H1 (cell line): Measurements from ENCODE around the gene PPFIBP2. TPM values are rescaled to one million over a fixed set of nuclear protein-coding genes. Genes with fewer than 3 reads are reported as not detected.

Experiments used
- BACH1 ChIP-seq: IDR thresholded peaks from 2 replicates; pipeline ENCODE4 v1.6.1; 2012; ENCODE audit warnings: low read length, improper control_type of control experiment
- BRCA1 ChIP-seq: IDR thresholded peaks from 2 replicates; pipeline ENCODE4 v1.6.1; 2012; ENCODE audit warnings: low read depth, low read length, improper control_type of control experiment
- CEBPB ChIP-seq: IDR thresholded peaks from 2 replicates; pipeline ENCODE4 v1.6.1; 2012; ENCODE audit warnings: low read depth, low read length
- CHD2 ChIP-seq: IDR thresholded peaks from 2 replicates; pipeline ENCODE4 v1.6.1; 2012; ENCODE audit warnings: low read length, improper control_type of control experiment
- HDAC2 ChIP-seq, 2 experiments: fragments of 300-600 bp in 1 of 2; sonication (generic) in 1 of 2; IDR thresholded peaks; 2 replicates each; pipeline ENCODE4 v1.6.1; 2011 to 2012; ENCODE audit warnings: low read depth in 2 of 2, low read length in 2 of 2, mild to moderate bottlenecking in 2 of 2, moderate library complexity in 2 of 2, borderline replicate concordance in 1 of 2, inconsistent platforms in 1 of 2
- NRF1 ChIP-seq: IDR thresholded peaks from 2 replicates; pipeline ENCODE4 v1.6.1; 2011; ENCODE audit warnings: mild to moderate bottlenecking, low read depth, low read length, improper control_type of control experiment
- PHF8 ChIP-seq: fragments of 200-600 bp; sonication (generic); conservative IDR thresholded peaks from 2 replicates; pipeline ENCODE4 v1.7.1; 2012; ENCODE audit warnings: low read depth, mild to moderate bottlenecking, inconsistent platforms, low read length, moderate library complexity
- RAD21 ChIP-seq, 2 experiments: IDR thresholded peaks in 1 of 2; conservative IDR thresholded peaks in 1 of 2; 2 replicates each; pipeline ENCODE4 v1.6.1; 2011; ENCODE audit warnings: low read depth in 2 of 2, low read length in 2 of 2, improper control_type of control experiment in 1 of 2, inconsistent platforms in 1 of 2, mild to moderate bottlenecking in 1 of 2, moderate library complexity in 1 of 2
- RBBP5 ChIP-seq: IDR thresholded peaks from 2 replicates; pipeline ENCODE4 v1.7.1; 2012; ENCODE audit warnings: low read depth, mild to moderate bottlenecking, inconsistent platforms, low read length, moderate library complexity, borderline replicate concordance
- RFX5 ChIP-seq: IDR thresholded peaks from 2 replicates; pipeline ENCODE4 v1.6.1; 2011; ENCODE audit warnings: low read depth, low read length, improper control_type of control experiment, borderline replicate concordance
- SIN3A ChIP-seq, 2 experiments: IDR thresholded peaks in 1 of 2; conservative IDR thresholded peaks in 1 of 2; 2 replicates each; pipeline ENCODE4 v1.6.1; 2011 to 2012; ENCODE audit warnings: low read length in 2 of 2, improper control_type of control experiment in 1 of 2, low read depth in 1 of 2, mild to moderate bottlenecking in 1 of 2
- TBP ChIP-seq: IDR thresholded peaks from 2 replicates; pipeline ENCODE4 v1.6.1; 2011; ENCODE audit warnings: low read depth, low read length, improper control_type of control experiment
- polyA plus RNA-seq, 7 experiments: library from polyadenylated mRNA; depleted of rRNA in 3 of 7; stranded (reverse) in 5 of 7; unstranded in 2 of 7; fragments of >200 nt in 5 of 7; fragments of 200-250 nt in 2 of 7; gene quantifications; 1 replicate in 5 of 7; 2 replicates in 1 of 7; 4 replicates in 1 of 7; pipeline versions ENCODE4 v1.2.1 to v1.2.3, GENCODE V29; 2011 to 2013; ENCODE audit warnings: missing spikeins in 2 of 7, mixed read lengths in 2 of 7
- total RNA-seq: library from RNA; stranded (reverse); fragmentation: NEBNext Ultra II Directional; extraction: Animal tissue kit (Norgen Biotek cat#: 25700); gene quantifications from 2 replicates; pipeline ENCODE4 v1.2.1, GENCODE V29; 2021
- TF ChIP-seq, protein P1 (sequence below): IDR thresholded peaks from 2 replicates; pipeline ENCODE4 v1.6.1; 2011; ENCODE audit warnings: low read length, improper control_type of control experiment
- TF ChIP-seq, protein P2 (sequence below): IDR thresholded peaks from 2 replicates; pipeline ENCODE4 v1.6.1; 2012; ENCODE audit warnings: inconsistent platforms
- TF ChIP-seq, protein P3 (sequence below): IDR thresholded peaks from 2 replicates; pipeline ENCODE4 v1.6.1; 2011; ENCODE audit warnings: low read depth, mild to moderate bottlenecking, low read length; ENCODE audit not compliant: insufficient read depth
- TF ChIP-seq, protein P4 (sequence below), 3 experiments: IDR thresholded peaks; 1 replicate in 2 of 3; 2 replicates in 1 of 3; pipeline versions ENCODE4 v1.5.1 to v1.6.1; 2011; ENCODE audit warnings: low read length in 3 of 3, mild to moderate bottlenecking in 3 of 3, inconsistent platforms in 2 of 3, low read depth in 1 of 3, moderate library complexity in 1 of 3; ENCODE audit not compliant: insufficient read depth in 1 of 3; ENCODE audit errors: control extremely low read depth in 1 of 3
- TF ChIP-seq, protein P5 (sequence below): IDR thresholded peaks from 2 replicates; pipeline ENCODE4 v1.6.1; 2012; ENCODE audit warnings: inconsistent platforms

Gene PPFIBP2
- total and polyA plus RNA-seq, 2 of the 8 experiments (the other 6 are each of a cell fraction or from before 2014, with no cell fraction given): 5.5 to 9.8 TPM

DNA sequence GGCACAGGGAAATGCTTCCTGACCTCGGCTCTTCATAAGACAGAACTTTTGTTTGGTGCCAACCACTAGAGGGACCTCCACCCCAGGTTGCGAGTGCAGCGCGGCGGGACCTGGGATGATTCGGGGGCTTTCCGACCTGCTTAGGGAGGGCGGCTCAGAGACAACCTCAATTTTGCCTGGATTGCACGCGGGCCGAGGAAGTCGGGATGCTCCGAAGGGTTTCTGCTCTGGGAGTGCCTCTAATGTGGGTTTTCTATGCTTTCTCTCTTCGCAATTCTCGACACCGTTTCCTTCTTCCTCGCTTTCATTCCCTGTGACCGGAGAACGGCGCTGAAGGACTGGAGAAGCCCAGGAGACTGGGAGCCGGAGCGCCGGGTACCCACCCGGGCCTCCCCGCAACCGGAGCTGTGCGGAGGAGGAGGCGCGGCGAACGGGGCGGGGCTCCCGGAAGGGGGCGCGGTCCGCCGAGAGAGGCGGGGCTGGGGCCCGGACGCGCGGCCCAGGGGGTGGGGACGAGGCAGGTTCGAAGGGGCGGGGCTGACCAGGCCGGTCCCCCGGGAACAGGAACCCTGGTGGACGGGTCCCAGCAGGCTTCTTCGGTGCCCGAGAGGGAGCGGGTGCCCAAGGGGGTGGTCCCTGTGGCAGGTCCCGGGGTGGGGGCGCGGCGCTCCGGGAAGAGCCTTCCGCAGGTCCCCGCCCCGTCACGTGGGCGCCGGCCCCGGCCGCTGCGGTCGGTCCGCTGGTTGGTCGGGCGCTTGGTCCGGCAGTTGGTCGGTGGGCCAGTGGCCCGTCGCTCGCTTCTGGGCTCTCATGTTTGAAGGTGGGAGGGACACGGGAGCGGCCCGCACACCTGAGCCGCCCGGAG lies at the start of gene PPFIBP2 (continued):
- TF ChIP-seq HDAC2 (IDR thresholded peaks at IDR 0.05; ENCODE audit: borderline replicate concordance in 1 of 2, low read depth in 2 of 2, low read length in 2 of 2) (no peak), TBP (0 out of 2 replicates have a peak, but pooled peaks have one; percentile 27), SIN3A (conservative IDR thresholded peaks at IDR 0.05 in 1 of 2, IDR thresholded peaks at IDR 0.05 in 1 of 2; ENCODE audit: low read depth in 1 of 2, low read length in 2 of 2) (0 out of 4 replicates have a peak, but pooled peaks of 1 of the 2 experiments have one; percentile 15), CEBPB (no peak), NRF1 (no peak), RAD21 (IDR thresholded peaks at IDR 0.05 in 1 of 2, conservative IDR thresholded peaks at IDR 0.05 in 1 of 2; ENCODE audit: low read depth in 2 of 2, low read length in 2 of 2) (peak; percentile 63 to 73), PHF8 (peak; percentile 43), BACH1 (no peak), RFX5 (no peak), RBBP5 (peak; percentile 69), CHD2 (no peak), BRCA1 (no peak)
- TF ChIP-seq, protein P1, sequence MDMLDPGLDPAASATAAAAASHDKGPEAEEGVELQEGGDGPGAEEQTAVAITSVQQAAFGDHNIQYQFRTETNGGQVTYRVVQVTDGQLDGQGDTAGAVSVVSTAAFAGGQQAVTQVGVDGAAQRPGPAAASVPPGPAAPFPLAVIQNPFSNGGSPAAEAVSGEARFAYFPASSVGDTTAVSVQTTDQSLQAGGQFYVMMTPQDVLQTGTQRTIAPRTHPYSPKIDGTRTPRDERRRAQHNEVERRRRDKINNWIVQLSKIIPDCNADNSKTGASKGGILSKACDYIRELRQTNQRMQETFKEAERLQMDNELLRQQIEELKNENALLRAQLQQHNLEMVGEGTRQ: peak; percentile 85
- TF ChIP-seq, protein P2, sequence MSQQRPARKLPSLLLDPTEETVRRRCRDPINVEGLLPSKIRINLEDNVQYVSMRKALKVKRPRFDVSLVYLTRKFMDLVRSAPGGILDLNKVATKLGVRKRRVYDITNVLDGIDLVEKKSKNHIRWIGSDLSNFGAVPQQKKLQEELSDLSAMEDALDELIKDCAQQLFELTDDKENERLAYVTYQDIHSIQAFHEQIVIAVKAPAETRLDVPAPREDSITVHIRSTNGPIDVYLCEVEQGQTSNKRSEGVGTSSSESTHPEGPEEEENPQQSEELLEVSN: peak; percentile 72
- TF ChIP-seq, protein P3, sequence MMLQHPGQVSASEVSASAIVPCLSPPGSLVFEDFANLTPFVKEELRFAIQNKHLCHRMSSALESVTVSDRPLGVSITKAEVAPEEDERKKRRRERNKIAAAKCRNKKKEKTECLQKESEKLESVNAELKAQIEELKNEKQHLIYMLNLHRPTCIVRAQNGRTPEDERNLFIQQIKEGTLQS: peak; percentile 63; the same call in 1 of the 2 replicates
- TF ChIP-seq, protein P4, sequence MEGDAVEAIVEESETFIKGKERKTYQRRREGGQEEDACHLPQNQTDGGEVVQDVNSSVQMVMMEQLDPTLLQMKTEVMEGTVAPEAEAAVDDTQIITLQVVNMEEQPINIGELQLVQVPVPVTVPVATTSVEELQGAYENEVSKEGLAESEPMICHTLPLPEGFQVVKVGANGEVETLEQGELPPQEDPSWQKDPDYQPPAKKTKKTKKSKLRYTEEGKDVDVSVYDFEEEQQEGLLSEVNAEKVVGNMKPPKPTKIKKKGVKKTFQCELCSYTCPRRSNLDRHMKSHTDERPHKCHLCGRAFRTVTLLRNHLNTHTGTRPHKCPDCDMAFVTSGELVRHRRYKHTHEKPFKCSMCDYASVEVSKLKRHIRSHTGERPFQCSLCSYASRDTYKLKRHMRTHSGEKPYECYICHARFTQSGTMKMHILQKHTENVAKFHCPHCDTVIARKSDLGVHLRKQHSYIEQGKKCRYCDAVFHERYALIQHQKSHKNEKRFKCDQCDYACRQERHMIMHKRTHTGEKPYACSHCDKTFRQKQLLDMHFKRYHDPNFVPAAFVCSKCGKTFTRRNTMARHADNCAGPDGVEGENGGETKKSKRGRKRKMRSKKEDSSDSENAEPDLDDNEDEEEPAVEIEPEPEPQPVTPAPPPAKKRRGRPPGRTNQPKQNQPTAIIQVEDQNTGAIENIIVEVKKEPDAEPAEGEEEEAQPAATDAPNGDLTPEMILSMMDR (IDR thresholded peaks at IDR 0.05; ENCODE audit: control extremely low read depth in 1 of 3, insufficient read depth in 1 of 3, low read depth in 1 of 3, low read length in 3 of 3): peak; percentile 51 to 69 (median 65)
- TF ChIP-seq, protein P5, sequence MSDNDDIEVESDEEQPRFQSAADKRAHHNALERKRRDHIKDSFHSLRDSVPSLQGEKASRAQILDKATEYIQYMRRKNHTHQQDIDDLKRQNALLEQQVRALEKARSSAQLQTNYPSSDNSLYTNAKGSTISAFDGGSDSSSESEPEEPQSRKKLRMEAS: peak; percentile 53
- TF ChIP-seq, all 59 proteins: peak for 15
